Hepatocyte (in vitro differentiated cells): ENCODE results near the gene PARP4. TPM values are rescaled to one million over a fixed set of nuclear protein-coding genes. Genes with fewer than 3 reads are reported as not detected.
"Not testable (repeated sequence)": the region's sequence is repeated elsewhere in the genome, so short reads cannot be mapped to it uniquely, and the experiment has no call there.

ENCODE experiments used
- DNase-seq: peaks from one replicate; pipeline ENCODE4 v3.0.0-alpha.2; 2016; ENCODE audit warnings: low spot score
- H2AFZ ChIP-seq: fragments of 200-600 bp; sonication (generic); 2 replicates; pipeline ENCODE4 v1.6.0; 2016; ENCODE audit warnings: antibody characterized with exemption, mild to moderate bottlenecking
- H3K27ac ChIP-seq: fragments of 200-600 bp; sonication (generic); 2 replicates; pipeline ENCODE4 v1.5.1; 2016; ENCODE audit warnings: mild to moderate bottlenecking
- H3K27me3 ChIP-seq: fragments of 200-600 bp; sonication (generic); 2 replicates; pipeline ENCODE4 v1.6.1; 2016
- H3K36me3 ChIP-seq: fragments of 200-600 bp; sonication (generic); replicated peaks from 2 replicates; pipeline ENCODE4 v1.5.1; 2016; ENCODE audit warnings: low read depth; ENCODE audit not compliant: insufficient read depth
- H3K4me1 ChIP-seq: fragments of 200-600 bp; sonication (generic); 2 replicates; pipeline ENCODE4 v1.5.1; 2016; ENCODE audit warnings: mild to moderate bottlenecking, moderate library complexity; ENCODE audit not compliant: insufficient read depth
- H3K4me2 ChIP-seq: fragments of 200-600 bp; sonication (generic); 2 replicates; pipeline ENCODE4 v1.6.0; 2016
- H3K4me3 ChIP-seq: fragments of 200-600 bp; sonication (generic); 2 replicates; pipeline ENCODE4 v1.5.1; 2016; ENCODE audit warnings: mild to moderate bottlenecking
- H3K79me2 ChIP-seq: fragments of 200-600 bp; sonication (generic); 2 replicates; pipeline ENCODE4 v1.6.0; 2017; ENCODE audit warnings: mild to moderate bottlenecking
- H3K9me2 ChIP-seq: fragments of 200-600 bp; sonication (generic); replicated peaks from 2 replicates; pipeline ENCODE4 v1.6.0; 2017; ENCODE audit warnings: mild to moderate bottlenecking; ENCODE audit not compliant: insufficient read depth
- H3K9me3 ChIP-seq: fragments of 200-600 bp; sonication (generic); 2 replicates; pipeline ENCODE4 v1.5.1; 2016; ENCODE audit warnings: low read depth, mild to moderate bottlenecking
- H4K20me1 ChIP-seq: fragments of 200-600 bp; sonication (generic); 2 replicates; pipeline ENCODE4 v1.6.0; 2016; ENCODE audit warnings: mild to moderate bottlenecking; ENCODE audit not compliant: insufficient read depth, poor library complexity, severe bottlenecking
- EZH2 ChIP-seq: fragments of 200-600 bp; sonication (generic); IDR thresholded peaks from 2 replicates; pipeline ENCODE4 v1.6.1; 2016; ENCODE audit warnings: antibody characterized with exemption, mild to moderate bottlenecking, borderline replicate concordance
- EZH2phosphoT487 ChIP-seq: fragments of 200-600 bp; sonication (generic); IDR thresholded peaks from one replicate; pipeline ENCODE4 v1.6.1; 2018; ENCODE audit warnings: antibody characterized with exemption, mild to moderate bottlenecking, low read depth, moderate library complexity; ENCODE audit not compliant: unreplicated experiment, severe bottlenecking
- WGBS: methylation state at CpG from one replicate; pipeline ENCODE4 v1.1.6; 2016; ENCODE audit warnings: low lambda C conversion rate; ENCODE audit errors: missing lambda C conversion rate; 5-methylcytosine and 5-hydroxymethylcytosine counted together
- polyA plus RNA-seq: library from polyadenylated mRNA; unstranded; fragments of >200 nt; fragmentation: Nextera tagmentation; extraction: Ambion mirVana; gene quantifications from 2 replicates; pipeline ENCODE4 v1.2.1, GENCODE V29; 2016
- total RNA-seq: library from RNA; depleted of rRNA; stranded (reverse); fragments of >200 nt; gene quantifications from 2 replicates; pipeline ENCODE4 v1.2.3, GENCODE V29; 2014
- TF ChIP-seq, protein P1 (sequence below): fragments of 200-600 bp; sonication (generic); IDR thresholded peaks from 2 replicates; pipeline ENCODE4 v1.5.1; 2016; ENCODE audit warnings: antibody characterized with exemption, mild to moderate bottlenecking; ENCODE audit not compliant: poor library complexity

The PARP4 gene
- total and polyA plus RNA-seq, 2 experiments from 2014 or later, result 21.6 to 49.5 TPM

DNA sequence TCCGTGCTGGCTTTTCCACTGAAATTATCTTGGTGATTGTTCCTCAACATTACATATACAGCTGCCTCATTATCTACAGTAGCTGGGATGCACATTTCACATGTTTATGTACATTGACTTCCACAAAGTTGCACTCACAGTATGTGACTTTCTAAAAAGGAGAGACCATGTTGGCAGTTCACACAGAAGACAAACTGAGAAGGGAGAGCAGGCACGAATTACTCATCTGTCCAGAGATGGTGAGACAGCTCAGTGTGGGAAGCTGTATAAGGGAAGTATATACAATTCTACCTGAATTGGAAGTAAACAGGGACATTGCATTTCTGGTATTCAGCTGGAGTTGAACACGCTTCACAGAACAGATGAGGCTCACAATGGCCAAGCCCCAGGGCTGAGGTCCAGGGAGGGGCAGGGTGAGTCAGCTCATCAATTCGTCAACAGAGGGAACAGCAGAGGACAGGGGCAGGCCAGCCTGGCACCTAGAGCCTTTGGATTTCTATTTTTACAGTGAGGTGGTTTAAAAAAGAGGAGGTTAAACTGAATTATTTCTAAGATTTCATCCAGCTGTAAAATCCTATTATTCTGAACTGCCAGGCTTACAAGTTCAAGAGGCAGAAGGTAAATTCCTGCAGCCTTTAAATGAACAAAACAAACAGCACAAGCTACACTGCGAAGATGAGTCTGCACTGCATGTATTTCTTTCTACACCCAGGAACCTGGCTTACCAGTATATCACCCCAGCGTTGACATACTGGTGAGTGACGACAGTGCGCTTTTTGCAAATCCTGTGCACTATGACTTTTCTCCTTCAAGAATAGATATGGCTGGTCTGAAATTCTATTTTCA lies 9.8 kb downstream of the PARP4 start:
- H3K4me1 ChIP-seq, result no peaks in the 10 kb centered on the region
- H3K4me2 ChIP-seq, result no peak overlapping the region
- H3K27me3 ChIP-seq, result no peaks in the 10 kb centered on the region
- 71% methylated on average over 8 of the region's 8 CpGs for WGBS
- H4K20me1 ChIP-seq, result no peaks in the 10 kb centered on the region
- no peak overlapping the region for H3K4me3 ChIP-seq
- peak; percentile 48 for DNase-seq
- H3K27ac ChIP-seq, result peak overlapping the region; percentile 27
- H3K9me2 ChIP-seq, result no peaks in the 10 kb centered on the region
- H3K9me3 ChIP-seq, result no peaks in the 10 kb centered on the region
- TF ChIP-seq EZH2phosphoT487, result no peak
- no peak for TF ChIP-seq EZH2
- TF ChIP-seq, protein P1, sequence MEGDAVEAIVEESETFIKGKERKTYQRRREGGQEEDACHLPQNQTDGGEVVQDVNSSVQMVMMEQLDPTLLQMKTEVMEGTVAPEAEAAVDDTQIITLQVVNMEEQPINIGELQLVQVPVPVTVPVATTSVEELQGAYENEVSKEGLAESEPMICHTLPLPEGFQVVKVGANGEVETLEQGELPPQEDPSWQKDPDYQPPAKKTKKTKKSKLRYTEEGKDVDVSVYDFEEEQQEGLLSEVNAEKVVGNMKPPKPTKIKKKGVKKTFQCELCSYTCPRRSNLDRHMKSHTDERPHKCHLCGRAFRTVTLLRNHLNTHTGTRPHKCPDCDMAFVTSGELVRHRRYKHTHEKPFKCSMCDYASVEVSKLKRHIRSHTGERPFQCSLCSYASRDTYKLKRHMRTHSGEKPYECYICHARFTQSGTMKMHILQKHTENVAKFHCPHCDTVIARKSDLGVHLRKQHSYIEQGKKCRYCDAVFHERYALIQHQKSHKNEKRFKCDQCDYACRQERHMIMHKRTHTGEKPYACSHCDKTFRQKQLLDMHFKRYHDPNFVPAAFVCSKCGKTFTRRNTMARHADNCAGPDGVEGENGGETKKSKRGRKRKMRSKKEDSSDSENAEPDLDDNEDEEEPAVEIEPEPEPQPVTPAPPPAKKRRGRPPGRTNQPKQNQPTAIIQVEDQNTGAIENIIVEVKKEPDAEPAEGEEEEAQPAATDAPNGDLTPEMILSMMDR, result no peak
- H2AFZ ChIP-seq, result no peak overlapping the region
- H3K79me2 ChIP-seq, result peaks cover 41% of the 10 kb centered on the region
- H3K36me3 ChIP-seq, result no peaks in the 10 kb centered on the region

DNA sequence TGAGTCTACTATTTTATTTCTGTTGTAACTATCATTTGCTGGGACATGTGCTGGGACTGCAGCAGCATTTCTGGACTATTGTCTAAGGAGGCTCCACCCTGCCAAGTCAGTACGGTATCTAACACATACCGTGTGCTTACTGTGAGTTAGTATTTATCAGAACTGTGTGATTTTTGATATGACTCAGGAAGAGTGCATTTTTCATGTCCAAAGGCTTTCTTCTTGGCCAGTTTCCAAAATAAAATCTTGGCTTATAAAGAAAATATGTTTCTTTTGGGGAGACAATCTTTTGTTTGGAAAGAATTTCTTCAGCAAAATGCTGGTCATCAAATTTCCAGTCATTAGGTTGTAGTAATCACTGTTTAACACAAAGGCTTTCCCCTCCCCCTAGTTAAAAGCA lies 11.6 kb downstream of the PARP4 start:
- Histone ChIP-seq H3K36me3 (no peaks in the 10 kb centered on the region), H3K4me2 (no peak overlapping the region), H3K9me2 (no peaks in the 10 kb centered on the region), H3K4me1 (no peaks in the 10 kb centered on the region), H3K27ac (no peak overlapping the region), H2AFZ (no peak overlapping the region), H3K27me3 (no peaks in the 10 kb centered on the region), H3K4me3 (no peak overlapping the region), H4K20me1 (no peaks in the 10 kb centered on the region), H3K79me2 (peaks cover 23% of the 10 kb centered on the region), H3K9me3 (no peaks in the 10 kb centered on the region)
- 67% methylated on average over 2 of the region's 2 CpGs for WGBS
- TF ChIP-seq EZH2 (no peak), EZH2phosphoT487 (no peak)
- TF ChIP-seq, protein P1, result no peak
- DNase-seq, result no peak

DNA sequence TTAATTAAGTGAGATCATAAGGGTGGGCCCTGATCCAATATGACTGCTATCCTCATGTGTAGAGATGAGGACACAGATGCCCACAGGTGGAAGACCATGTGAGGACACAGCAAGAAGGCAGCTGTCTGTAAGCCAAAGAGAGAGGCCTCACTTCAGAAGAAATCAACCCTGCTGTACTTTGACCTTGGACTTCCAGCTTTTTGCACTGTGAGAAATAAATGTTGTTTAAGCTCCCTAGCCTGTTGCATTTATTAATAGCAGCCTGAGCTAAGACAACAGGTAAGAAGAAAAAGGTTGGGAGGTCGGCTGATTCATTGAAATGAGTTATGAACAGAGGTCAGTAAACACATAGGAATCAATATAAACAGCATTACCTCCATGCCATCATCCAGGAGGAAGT lies 14.8 kb downstream of the PARP4 start:
- H2AFZ ChIP-seq, result no peak overlapping the region
- H3K4me1 ChIP-seq, result no peaks in the 10 kb centered on the region
- no peaks in the 10 kb centered on the region for H3K27me3 ChIP-seq
- H3K9me2 ChIP-seq, result no peaks in the 10 kb centered on the region
- H3K9me3 ChIP-seq, result no peaks in the 10 kb centered on the region
- H3K36me3 ChIP-seq, result no peaks in the 10 kb centered on the region
- H4K20me1 ChIP-seq, result no peaks in the 10 kb centered on the region
- H3K4me2 ChIP-seq, result no peak overlapping the region
- H3K79me2 ChIP-seq, result peaks cover 6% of the 10 kb centered on the region
- 94% methylated on average over 1 of the region's 1 CpG for WGBS
- no peak overlapping the region for H3K27ac ChIP-seq
- no peak overlapping the region for H3K4me3 ChIP-seq
- TF ChIP-seq EZH2 (no peak), EZH2phosphoT487 (no peak)
- TF ChIP-seq, protein P1, result no peak
- no peak for DNase-seq

GRCh38 chr13:24496295-24496694 lies 16.3 kb downstream of the PARP4 start:
- not testable (repeated sequence) for H4K20me1 ChIP-seq, H3K4me1 ChIP-seq, H3K4me3 ChIP-seq, H3K79me2 ChIP-seq, H3K9me2 ChIP-seq, H3K4me2 ChIP-seq, DNase-seq, H3K27me3 ChIP-seq, H3K36me3 ChIP-seq, H3K9me3 ChIP-seq, H3K27ac ChIP-seq, H2AFZ ChIP-seq
- WGBS, result 61% methylated on average over 2 of the region's 2 CpGs
